Heart right ventricle (tissue), 16 donors: Measurements from ENCODE around the gene SLC22A23. TPM values are rescaled to one million over a fixed set of nuclear protein-coding genes. Genes with fewer than 3 reads are reported as not detected.
A peak's percentile ranks its signal among the peaks of the same experiment; 100 is the strongest.

Experiments
- ATAC-seq, 8 donors: fragments of 200-7000 bp; cut with Tn5 transposase; one replicate each; pipeline ENCODE4 v1.9.1; 2020; ENCODE audit warnings: mild to moderate bottlenecking in 8 of 8, moderate library complexity in 8 of 8, moderate number of reproducible peaks in 1 of 8
- DNase-seq, 2 donors: peaks; one replicate each; pipeline ENCODE4 v3.0.0-alpha.2; 2020
- H3K27ac ChIP-seq, 10 donors: fragments of 200-600 bp; sonication (generic) in 2 of 10; one replicate each; pipeline versions ENCODE4 v1.5.0 to v1.8.0; 2020 to 2022; ENCODE audit warnings: mild to moderate bottlenecking in 3 of 10
- H3K27me3 ChIP-seq, 7 donors: fragments of 200-600 bp; one replicate each; pipeline ENCODE4 v1.8.0; 2021 to 2022; ENCODE audit warnings: mild to moderate bottlenecking in 2 of 7
- H3K36me3 ChIP-seq, 9 donors: fragments of 200-600 bp; sonication (generic) in 1 of 9; one replicate each; pipeline versions ENCODE4 v1.5.0 to v1.8.0; 2020 to 2022; ENCODE audit warnings: mild to moderate bottlenecking in 2 of 9
- H3K4me1 ChIP-seq, 9 donors: fragments of 200-600 bp; sonication (generic) in 1 of 9; one replicate each; pipeline versions ENCODE4 v1.5.0 to v1.8.0; 2020 to 2022; ENCODE audit warnings: mild to moderate bottlenecking in 4 of 9
- H3K4me3 ChIP-seq, 10 donors: fragments of 200-600 bp; sonication (generic) in 2 of 10; one replicate each; pipeline versions ENCODE4 v1.5.0 to v1.8.0; 2020 to 2022; ENCODE audit warnings: mild to moderate bottlenecking in 7 of 10, moderate library complexity in 2 of 10
- H3K9me3 ChIP-seq, 11 donors: fragments of 200-600 bp in 10 of 11; sonication (generic) in 2 of 11; one replicate each; pipeline versions ENCODE4 v1.5.0 to v1.8.0; 2013 to 2022; ENCODE audit warnings: mild to moderate bottlenecking in 2 of 11, control low read depth in 1 of 11, moderate library complexity in 1 of 11
- CTCF ChIP-seq, 9 donors: fragments of 200-600 bp; sonication (generic) in 2 of 9; IDR thresholded peaks; one replicate each; pipeline versions ENCODE4 v1.5.0 to v1.8.0; 2021 to 2022; ENCODE audit warnings: antibody characterized with exemption in 9 of 9, mild to moderate bottlenecking in 5 of 9, moderate library complexity in 1 of 9
- WGBS, 2 donors: extraction: QIAGEN DNeasy Blood & Tissue Kit; methylation state at CpG; one replicate each; pipeline ENCODE4 v1.1.7; 2013; ENCODE audit warnings: inconsistent platforms in 1 of 2; 5-methylcytosine and 5-hydroxymethylcytosine counted together
- intact Hi-C, 10 donors: fragments of 100-400 bp; cut with DNase I; formaldehyde crosslinking; loops; one replicate each; pipeline versions ENCODE4 v1.11.1 to v1.14.2; 2022
- polyA plus RNA-seq, 2 donors: library from polyadenylated mRNA; stranded (reverse); fragments of 200-250 nt; gene quantifications; one replicate each; pipeline ENCODE4 v1.2.3, GENCODE V29; 2013
- total RNA-seq, 10 donors: library from RNA; stranded (reverse); fragmentation: NEBNext Ultra II Directional in 3 of 10; extraction: Animal tissue kit (Norgen Biotek cat#: 25700) in 3 of 10; gene quantifications; one replicate each; pipeline versions ENCODE4 v1.2.1 to v1.2.4, GENCODE V29; 2021 to 2023
- donor health status: Arrhythmogenic right ventricular cardiomyopathy.
- donor health status: ischemic (EF 13 %, LVEDD 7.1; RV severe dilation, severe dysfunction).
- donor health status: healthy with polysubstance abuse.
- donor health status: DM: no; HTN: yes; CAD: no.
- donor health status: DM: no; HTN: no; CAD: no.
- donor health status: ischemic (EF 25% LVEDD 6.9; RV normal size, moderate dysfunction).
- donor health status: ischemic (EF 25% LVEDD 5.7; RV mildly dilated, moderate dysfunction).
- donor health status: healthy.
- donor health status: DM: yes; HTN: yes; CAD: no.
- donor health status: Ischemic cardiomyopathy.
- donor health status: ischemic (EF 35%, LVEDD 5.7; RV mildly dilated, moderate dysfunction).
- donor health status: nonischemic (EF 11% LVEDD 7.7; RV severe dilation, severe dysfunction).
- donor health status: DM: yes; HTN: yes; CAD: no.
- donor health status: PGD.
- donor health status: ischemic (EF 29% LVEDD 5.4; RV normal size, mild dysfunction).
- donor health status: nonischemic (EF 23%, LVEDD 6.1; RV moderate dilation, normal function).

The SLC22A23 gene
- total and polyA plus RNA-seq, 12 donors = 1.9 to 7.8 (median 5.1) TPM

- Histone ChIP-seq H3K4me3 (peak overlapping the region in 4 of 10 donors; percentile 76 to 96 (median 92)), H3K36me3 (peaks cover 0 to 25% (median 4%) of the 10 kb centered on the region in 9 donors), H3K27me3 (no peaks in the 10 kb centered on the region), H3K27ac (no peak overlapping the region), H3K9me3 (no peaks in the 10 kb centered on the region), H3K4me1 (peaks cover 2 to 47% (median 28%) of the 10 kb centered on the region in 9 donors)
- 85 to 87% methylated on average over 14 of the region's 14 CpGs for WGBS, 2 donors
- TF ChIP-seq CTCF (IDR thresholded peaks at IDR 0.05) = no peak
- intact Hi-C loops = no loop called here
- no peak for ATAC-seq
- no peak for DNase-seq
Observed at GRCh38 chr6:3260296-3260695, 196.6 kb downstream of the SLC22A23 start.

GRCh38 chr6:3259491-3259958 is 197.3 kb downstream of the SLC22A23 start:
- ATAC-seq (peak in 7 of 8 donors; percentile 4 to 32 (median 10)), DNase-seq (peak; percentile 29 to 33)
- Histone ChIP-seq H3K4me1 (peaks cover 2 to 47% (median 28%) of the 10 kb centered on the region in 9 donors), H3K27me3 (no peaks in the 10 kb centered on the region), H3K36me3 (peaks cover 0 to 18% (median 4%) of the 10 kb centered on the region in 9 donors), H3K27ac (peak overlapping the region; percentile 14 to 92 (median 84)), H3K9me3 (no peaks in the 10 kb centered on the region), H3K4me3 (peak overlapping the region; percentile 76 to 99 (median 94))
- no peak for TF ChIP-seq CTCF (IDR thresholded peaks at IDR 0.05)
- WGBS, 2 donors = 2% methylated on average over 21 of the region's 21 CpGs
- intact Hi-C loops = loop anchor here in 4 of 10 donors (2.0 to 10.0 kb wide), 5 partner anchors 95 to 265 kb away; partner anchors contain the start of gene NQO2 (in 3 of the 4)

GRCh38 chr6:3258720-3259490 is 197.9 kb downstream of the SLC22A23 start, which contains the start of gene PSMG4:
Gene PSMG4, plus strand, starts transcription at chr6:3258947. Its CDS starts 76 bp downstream, at chr6:3259023.
- 0 to 1% methylated on average over 73 to 80 of the region's 80 CpGs for WGBS, 2 donors
- Histone ChIP-seq H3K9me3 (no peaks in the 10 kb centered on the region), H3K27me3 (no peaks in the 10 kb centered on the region), H3K4me3 (peak within 1 kb of the TSS; percentile 76 to 99 (median 94)), H3K4me1 (peaks cover 2 to 41% (median 28%) of the 10 kb centered on the region in 9 donors), H3K36me3 (peaks cover 0 to 11% (median 4%) of the 10 kb centered on the region in 9 donors), H3K27ac (peak within 1 kb of the TSS; percentile 14 to 92 (median 84))
- peak in 2 of 9 donors; percentile 4 to 21 for TF ChIP-seq CTCF (IDR thresholded peaks at IDR 0.05)
- intact Hi-C loops = loop anchor here in 4 of 10 donors (2.0 to 10.0 kb wide), 5 partner anchors 94 to 264 kb away; partner anchors contain the start of gene NQO2 (in 3 of the 4)
- DNase-seq = peak; percentile 97 to 98
- ATAC-seq = peak; percentile 97 to 98 (median 98)

- WGBS, 2 donors = 55 to 60% methylated on average over 12 of the region's 12 CpGs
- no peak for DNase-seq
- ATAC-seq = peak in 1 of 8 donors; percentile 1
- H3K36me3 ChIP-seq = peaks cover 0 to 4% (median 0%) of the 10 kb centered on the region in 9 donors
- H3K27ac ChIP-seq = peak overlapping the region in 8 of 10 donors; percentile 47 to 92 (median 84)
- H3K4me1 ChIP-seq = peaks cover 2 to 39% (median 28%) of the 10 kb centered on the region in 9 donors
- intact Hi-C loops = loop anchor here in 4 of 10 donors (2.0 to 10.0 kb wide), 5 partner anchors 93 to 263 kb away; partner anchors contain the start of gene NQO2 (in 3 of the 4)
- peak overlapping the region in 9 of 10 donors; percentile 76 to 99 (median 96) for H3K4me3 ChIP-seq
- H3K9me3 ChIP-seq = no peaks in the 10 kb centered on the region
- H3K27me3 ChIP-seq = no peaks in the 10 kb centered on the region
- TF ChIP-seq CTCF (IDR thresholded peaks at IDR 0.05) = no peak
Observed at GRCh38 chr6:3258201-3258600, 198.6 kb downstream of the SLC22A23 start.
